BE2C (cell line): ENCODE data around the gene OR2A5.

Experiments
- DNase-seq: peaks from one replicate; pipeline ENCODE4 v3.0.0-alpha.2; 2020
- H3K27me3 ChIP-seq: fragments of 250-450 bp; sonication (Bioruptor Pico); 2 replicates; pipeline ENCODE4 v1.5.1; 2020; ENCODE audit warnings: mild to moderate bottlenecking
- H3K36me3 ChIP-seq: fragments of 250-450 bp; sonication (Bioruptor Pico); 2 replicates; pipeline ENCODE4 v1.5.1; 2020; ENCODE audit warnings: mild to moderate bottlenecking
- H3K4me1 ChIP-seq: fragments of 250-450 bp; sonication (Bioruptor Pico); 2 replicates; pipeline ENCODE4 v1.5.1; 2020
- H3K4me3 ChIP-seq: 2 replicates; pipeline ENCODE4 v1.5.1; 2011; ENCODE audit warnings: low read depth, low read length
- H3K9me3 ChIP-seq: fragments of 250-450 bp; sonication (Bioruptor Pico); 2 replicates; pipeline ENCODE4 v1.5.1; 2020
- CTCF ChIP-seq: IDR thresholded peaks from 2 replicates; pipeline ENCODE4 v1.5.1; 2012; ENCODE audit warnings: mild to moderate bottlenecking, low read depth, low read length

The OR2A5 gene

GRCh38 chr7:144069511-144069910, 20.8 kb downstream of the OR2A5 start, which contains the start of gene OR2A25:
TSS of gene OR2A25 (plus strand) at chr7:144069811. CDS start at chr7:144074220, 4,409 bp downstream.
- no peak for TF ChIP-seq CTCF

GRCh38 chr7:144069953-144070352, 21.2 kb downstream of the OR2A5 start:
- DNase-seq = no peak
- Histone ChIP-seq H3K4me3 (no peak overlapping the region), H3K36me3 (no peaks in the 10 kb centered on the region), H3K27me3 (no peaks in the 10 kb centered on the region; the same call in 1 of the 2 replicates), H3K9me3 (no peaks in the 10 kb centered on the region), H3K4me1 (no peaks in the 10 kb centered on the region)
- TF ChIP-seq CTCF = no peak

More at GRCh38 chr7:144069511-144069910, 20.8 kb downstream of the OR2A5 start, which contains the start of gene OR2A25:
- no peaks in the 10 kb centered on the region for H3K4me1 ChIP-seq
- no peaks in the 10 kb centered on the region; the same call in 1 of the 2 replicates for H3K27me3 ChIP-seq
- H3K9me3 ChIP-seq = no peaks in the 10 kb centered on the region
- no peak within 1 kb of the TSS for H3K4me3 ChIP-seq
- H3K36me3 ChIP-seq = no peaks in the 10 kb centered on the region
- DNase-seq = no peak

GRCh38 chr7:144074374-144074773, 25.6 kb downstream of the OR2A5 start:
- Histone ChIP-seq H3K4me3 (no peak overlapping the region), H3K9me3 (no peaks in the 10 kb centered on the region)
- DNase-seq = no peak

GRCh38 chr7:144085978-144086377, 37.2 kb downstream of the OR2A5 start, which contains the start of gene OR2A12:
TSS of gene OR2A12 (plus strand) at chr7:144086278. CDS start at chr7:144095108, 8,830 bp downstream.
- Histone ChIP-seq H3K27me3 (no peaks in the 10 kb centered on the region), H3K36me3 (no peaks in the 10 kb centered on the region), H3K4me3 (no peak within 1 kb of the TSS), H3K4me1 (no peaks in the 10 kb centered on the region), H3K9me3 (peaks cover 1% of the 10 kb centered on the region; the same call in 1 of the 2 replicates)
- no peak for TF ChIP-seq CTCF
- DNase-seq = no peak

More at GRCh38 chr7:144074374-144074773, 25.6 kb downstream of the OR2A5 start:
- TF ChIP-seq CTCF = no peak
- H3K36me3 ChIP-seq = no peaks in the 10 kb centered on the region
- H3K4me1 ChIP-seq = no peaks in the 10 kb centered on the region
- H3K27me3 ChIP-seq = no peaks in the 10 kb centered on the region

GRCh38 chr7:144086730-144087129, 38.0 kb downstream of the OR2A5 start:
- Histone ChIP-seq H3K9me3 (peaks cover 5% of the 10 kb centered on the region; the same call in 1 of the 2 replicates), H3K4me1 (no peaks in the 10 kb centered on the region), H3K4me3 (no peak overlapping the region), H3K27me3 (no peaks in the 10 kb centered on the region), H3K36me3 (no peaks in the 10 kb centered on the region)
- no peak for DNase-seq
- no peak for TF ChIP-seq CTCF

- Histone ChIP-seq H3K9me3 (peaks cover 5% of the 10 kb centered on the region; the same call in 1 of the 2 replicates), H3K4me1 (no peaks in the 10 kb centered on the region), H3K36me3 (no peaks in the 10 kb centered on the region), H3K4me3 (no peak overlapping the region), H3K27me3 (no peaks in the 10 kb centered on the region)
- no peak for TF ChIP-seq CTCF
- DNase-seq = no peak
Measured at GRCh38 chr7:144087230-144087629, 38.5 kb downstream of the OR2A5 start.
